NCI-H82 treated with DMSO at 0.1 percent for 48 hours (cell line): ENCODE data around the gene SNTA1.
"Not testable (repeated sequence)": the region's sequence is repeated elsewhere in the genome, so short reads cannot be mapped to it uniquely, and the experiment has no call there.

Experiments
- DNase-seq: peaks from one replicate; lab custom pipeline; 2025; ENCODE audit not compliant: unreplicated experiment; lab: John Stamatoyannopoulos, UW

The SNTA1 gene

DNA sequence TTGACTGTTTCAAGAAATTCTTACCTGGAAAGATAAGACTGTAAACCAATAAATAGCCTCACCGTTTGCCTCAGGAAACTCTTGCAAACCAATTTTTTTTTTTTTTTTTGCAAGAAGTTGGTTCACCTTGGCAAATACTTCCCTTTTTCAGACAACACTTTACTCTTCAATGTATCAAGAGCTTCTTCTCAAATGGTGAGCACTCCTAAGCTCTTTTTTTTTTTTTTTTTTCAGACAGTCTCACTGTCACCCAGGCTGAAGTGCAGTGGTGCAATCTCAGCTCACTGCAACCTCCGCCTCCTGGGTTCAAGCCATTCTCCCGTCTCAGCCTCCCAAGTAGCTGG lies 22.7 kb upstream of the SNTA1 start:
- DNase-seq: no peak

DNA sequence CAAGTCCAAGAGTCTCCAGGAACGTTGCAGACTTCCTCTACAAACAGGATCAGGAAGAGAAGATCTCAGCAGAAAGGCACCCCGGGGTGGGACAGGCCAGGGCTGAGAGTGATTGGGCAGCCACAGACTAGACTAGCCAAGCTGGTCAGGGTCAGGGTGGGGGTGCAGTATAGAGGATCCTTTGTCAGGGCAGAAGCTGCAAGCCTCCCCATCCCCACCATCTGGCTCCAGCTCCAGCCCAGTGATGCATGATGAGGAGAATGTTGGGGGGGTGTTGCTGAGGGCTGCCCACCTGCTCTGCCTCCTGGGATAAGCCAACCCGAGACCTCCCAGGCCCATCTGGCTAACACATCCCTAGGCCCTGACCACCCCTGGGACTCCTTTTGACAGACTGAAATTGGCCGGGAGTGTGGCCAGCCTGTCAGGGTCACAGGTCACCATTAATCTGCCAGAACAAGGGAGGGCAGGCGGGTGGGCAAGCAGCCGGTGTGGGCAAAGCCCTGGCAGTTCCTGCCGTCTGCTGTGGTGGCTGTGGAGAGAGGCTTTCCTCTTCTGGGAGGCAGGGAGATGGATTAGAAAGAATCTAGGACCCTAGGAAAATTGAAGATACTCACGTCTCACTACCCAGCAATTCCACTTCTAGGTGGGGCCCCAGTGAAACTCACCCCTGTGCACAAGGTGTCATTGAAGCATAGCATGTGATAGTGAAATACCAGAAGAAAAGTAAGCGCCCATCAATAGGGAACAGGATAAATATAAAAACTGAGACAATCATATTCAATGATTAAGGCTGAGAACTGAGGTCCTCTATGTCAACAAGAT lies 22.1 kb upstream of the SNTA1 start:
- DNase-seq: peak; percentile 95

DNA sequence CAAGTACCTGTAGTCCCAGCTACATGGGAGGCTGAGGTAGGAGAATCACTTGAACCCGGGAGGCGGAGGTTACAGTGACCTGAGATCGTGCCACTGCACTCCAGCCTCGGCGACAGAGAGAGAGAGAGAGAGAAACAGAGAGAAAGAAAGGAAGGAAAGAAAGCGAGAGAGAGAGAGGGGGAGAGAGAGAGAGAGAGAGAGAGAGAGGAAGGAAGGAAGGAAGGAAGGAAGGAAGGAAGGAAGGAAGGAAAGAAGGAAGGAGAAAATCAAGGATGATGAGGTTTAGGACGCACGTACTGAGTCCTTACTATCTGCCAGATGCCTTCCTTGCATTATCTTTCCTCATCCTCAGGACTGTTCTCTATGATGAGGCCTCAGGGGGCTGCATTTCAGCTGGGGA lies 21.2 kb upstream of the SNTA1 start:
- not testable (repeated sequence) for DNase-seq

DNA sequence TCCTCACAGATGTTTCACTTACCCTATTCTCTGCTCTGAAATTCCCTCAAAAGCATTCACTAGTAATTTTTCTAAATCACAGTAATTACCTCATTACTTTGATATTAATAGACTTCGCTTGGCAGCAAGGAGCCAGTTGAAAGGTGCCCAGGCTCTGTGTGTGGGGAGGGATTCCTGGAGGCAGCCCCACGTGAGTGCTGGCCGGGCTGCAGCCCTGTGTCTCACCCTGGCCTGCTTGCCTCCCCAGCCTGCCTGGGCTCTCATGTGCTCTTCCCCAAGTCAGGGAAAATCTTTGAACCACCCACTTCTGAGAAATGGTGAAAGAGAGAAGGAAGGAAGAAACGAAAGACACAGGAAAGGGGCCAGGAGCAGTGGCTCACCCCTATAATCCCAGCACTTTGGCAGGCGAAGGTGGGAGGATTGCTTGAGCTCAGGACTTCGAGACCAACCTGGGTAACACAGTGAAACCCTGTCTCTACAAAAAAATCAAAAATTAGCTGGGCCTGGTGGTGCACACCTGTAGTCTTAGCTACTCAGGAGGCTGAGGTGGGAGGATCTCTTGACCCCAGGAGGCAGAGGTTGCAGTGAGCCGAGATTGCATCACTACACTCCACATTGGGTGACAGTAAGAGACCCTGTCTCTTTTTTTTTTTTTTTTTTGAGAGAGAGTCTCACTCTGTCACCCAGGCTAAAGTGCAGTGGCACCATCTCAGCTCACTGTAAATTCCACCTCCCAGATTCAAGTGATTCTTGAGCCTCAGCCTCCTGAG lies 20.0 kb upstream of the SNTA1 start:
- no peak for DNase-seq

DNA sequence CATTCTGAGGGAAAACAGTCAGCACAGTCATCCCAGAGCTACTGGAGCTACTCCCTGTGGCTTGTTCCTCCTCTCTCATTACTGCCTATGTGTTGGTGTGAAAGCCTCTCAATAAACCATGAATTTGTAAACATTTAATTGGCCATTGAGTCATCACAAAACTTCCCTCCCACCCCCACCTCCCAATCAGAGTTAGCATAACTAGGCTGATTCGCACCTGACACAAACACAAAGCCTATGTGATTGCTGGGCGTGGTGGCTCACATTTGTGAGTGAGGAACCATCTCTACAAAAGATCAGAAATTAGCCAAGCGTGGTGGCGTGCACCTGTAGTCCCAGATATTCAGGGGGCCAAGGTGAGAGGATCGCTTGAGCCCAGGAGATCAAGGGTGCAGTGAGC lies 17.1 kb upstream of the SNTA1 start:
- DNase-seq: no peak

DNA sequence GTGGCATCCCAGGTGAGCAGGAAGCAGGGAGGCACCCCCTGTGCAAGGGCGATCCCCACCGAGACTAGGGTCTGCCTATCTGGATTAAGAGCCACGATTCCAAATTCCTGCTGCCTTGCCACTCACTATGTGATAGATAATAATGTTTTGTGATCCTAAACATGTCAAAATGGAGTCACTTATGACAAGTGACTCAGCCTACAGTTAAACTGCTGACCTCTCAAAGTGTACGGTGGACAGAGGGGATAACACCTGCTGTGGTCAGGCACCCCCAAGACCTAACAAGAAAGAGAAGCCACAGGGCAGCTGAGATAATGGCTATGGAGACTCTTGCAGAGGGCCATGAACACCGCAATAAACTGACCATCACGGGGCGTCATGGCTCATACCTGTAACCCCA lies 16.0 kb upstream of the SNTA1 start:
- no peak for DNase-seq

DNA sequence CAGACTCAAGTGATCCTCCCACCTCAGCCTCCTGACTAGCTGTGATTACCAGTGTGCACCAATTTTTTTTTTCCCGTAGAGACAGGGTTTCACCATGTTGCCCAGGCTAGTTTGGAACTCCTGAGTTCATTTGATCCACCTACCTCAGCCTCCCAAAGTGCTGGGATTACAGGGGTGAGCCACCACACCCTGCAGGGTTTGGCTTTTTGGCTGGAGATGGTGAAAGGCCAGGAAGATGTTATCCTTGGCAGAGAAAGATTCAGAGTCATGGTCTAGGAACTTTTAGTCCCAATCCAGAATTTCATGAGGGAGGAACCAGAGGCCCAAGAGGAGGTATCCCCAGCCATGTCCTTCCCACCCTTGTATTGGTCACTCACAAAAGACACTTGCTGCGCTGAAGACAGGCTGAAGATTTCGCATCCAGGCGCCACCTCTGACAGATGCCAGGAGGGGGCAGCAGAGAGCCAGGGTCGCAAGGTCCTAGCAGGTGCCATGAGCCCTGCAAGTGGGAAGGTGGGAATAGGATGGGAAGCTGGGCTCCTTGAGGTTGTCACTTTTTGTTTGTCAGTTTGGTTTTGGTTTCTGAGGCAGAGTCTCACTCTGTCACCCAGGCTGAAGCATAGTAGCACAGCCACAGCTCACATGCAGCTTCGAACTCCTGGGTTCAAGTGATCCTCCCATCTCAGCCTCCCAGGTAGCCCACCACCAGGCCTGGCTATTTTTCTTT lies 13.5 kb upstream of the SNTA1 start:
- DNase-seq: peak; percentile 80

DNA sequence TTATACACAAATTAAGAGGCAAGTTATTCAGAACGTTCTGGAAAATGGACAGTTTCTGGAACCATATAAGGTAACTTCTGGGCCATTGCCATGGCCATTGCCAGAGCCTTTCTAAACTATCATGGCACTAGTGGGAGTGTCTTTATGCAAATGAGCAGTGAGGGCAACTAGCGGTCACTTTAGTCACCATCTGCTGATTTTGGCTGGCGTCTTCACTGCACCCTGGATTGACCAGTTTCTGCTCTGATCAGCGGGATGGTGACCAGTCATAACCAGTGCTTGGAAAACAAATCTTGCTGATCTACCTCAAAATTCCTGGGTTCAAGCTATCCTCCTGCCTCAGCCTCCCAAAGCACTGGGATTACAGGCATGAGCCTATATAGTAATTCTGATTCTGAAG lies 7.3 kb upstream of the SNTA1 start:
- no peak for DNase-seq

DNA sequence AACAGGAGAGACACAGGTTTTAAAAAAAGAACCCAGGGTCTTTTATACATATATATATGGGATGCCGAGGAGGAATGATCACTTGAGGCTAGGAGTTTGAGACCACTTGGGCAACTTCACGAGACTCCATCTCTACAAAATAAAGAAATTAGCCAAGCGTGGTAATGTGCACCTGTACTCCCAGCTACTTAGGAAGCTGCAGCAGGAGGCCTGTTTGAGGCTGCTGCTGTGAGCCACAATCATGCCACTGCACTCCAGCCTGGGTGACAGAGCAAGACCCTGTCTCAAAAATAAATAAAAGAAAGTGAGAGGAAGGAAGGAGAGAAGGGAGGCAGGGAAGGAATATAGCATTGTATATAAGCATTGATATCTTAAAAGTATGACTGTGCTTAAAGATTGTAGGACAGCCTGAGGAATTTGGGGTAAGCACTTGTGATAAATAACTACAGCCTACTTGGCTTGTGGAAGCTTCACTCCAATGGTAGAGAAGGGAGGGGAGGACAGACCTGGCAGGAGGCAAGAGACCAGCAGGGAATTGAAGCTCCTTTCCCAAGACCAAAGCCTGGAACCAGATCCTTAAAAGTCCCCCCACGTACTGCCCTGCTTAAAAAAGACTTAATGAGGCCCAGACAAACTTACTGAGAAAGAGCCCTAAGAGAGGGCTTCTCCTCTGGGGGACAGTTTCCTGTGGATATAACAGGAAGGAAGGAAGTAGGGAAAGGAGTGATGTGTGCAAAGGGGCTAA lies 2.5 kb upstream of the SNTA1 start:
- no peak for DNase-seq

DNA sequence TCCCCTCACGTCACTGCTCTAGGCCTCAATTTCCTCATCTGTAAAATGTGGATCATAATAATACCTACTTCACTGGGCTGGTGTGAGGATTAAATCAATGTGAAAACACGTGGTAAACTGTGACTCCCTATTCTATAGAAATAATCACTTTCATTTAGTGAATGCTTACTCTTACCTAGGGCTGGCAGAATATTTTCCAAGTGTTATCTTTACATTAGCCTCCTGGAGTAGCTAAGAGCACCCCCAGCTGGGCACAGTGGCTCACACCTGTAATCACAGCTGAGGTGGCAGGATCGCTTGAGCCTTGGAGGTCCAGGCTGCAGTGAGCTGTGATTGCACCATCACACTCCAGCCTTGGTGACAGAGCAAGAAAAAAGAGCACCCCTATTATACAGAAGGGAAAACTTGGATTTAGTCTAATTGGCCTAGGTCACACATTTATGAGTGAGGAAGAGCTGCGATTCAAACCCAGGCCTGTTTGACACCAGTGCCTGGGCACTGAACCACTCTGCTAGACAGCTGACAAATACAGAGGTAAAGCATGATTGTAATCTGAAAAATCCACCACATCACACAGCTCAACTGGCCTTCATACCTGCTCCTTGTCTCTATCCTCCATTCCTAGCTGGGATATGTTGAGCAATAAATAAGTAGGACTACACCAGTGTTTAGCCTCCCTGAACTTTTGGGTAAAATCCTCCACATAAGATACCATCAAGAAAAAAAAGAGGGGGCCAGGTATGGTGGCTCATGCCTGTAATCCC lies 1.4 kb upstream of the SNTA1 start:
- DNase-seq: no peak

DNA sequence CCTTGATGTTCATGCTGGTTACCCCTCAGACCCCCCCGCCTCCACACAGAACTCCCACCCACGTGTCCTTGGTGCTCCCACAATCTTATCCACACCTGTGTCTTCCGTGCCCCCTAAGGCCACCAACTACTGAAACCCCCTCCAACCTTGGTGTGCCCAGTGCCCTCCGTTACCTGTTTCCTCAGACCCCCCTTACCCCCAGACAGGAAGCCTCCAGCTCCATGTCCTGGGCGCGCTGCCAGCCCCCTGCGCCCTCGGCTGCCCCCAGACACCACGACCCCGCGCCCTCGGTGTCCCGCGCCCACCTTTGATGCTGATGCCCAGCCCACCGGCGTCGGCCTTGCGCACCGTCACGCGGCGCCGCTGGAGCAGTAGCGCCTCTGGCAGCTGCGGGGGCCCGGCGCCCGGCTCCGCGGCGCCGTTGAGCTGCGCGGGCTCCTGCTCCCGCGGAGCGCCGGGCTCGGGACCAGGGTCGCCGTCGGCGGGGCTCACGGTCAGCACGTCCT lies 504 bp downstream of the SNTA1 start:
- DNase-seq: no peak

DNA sequence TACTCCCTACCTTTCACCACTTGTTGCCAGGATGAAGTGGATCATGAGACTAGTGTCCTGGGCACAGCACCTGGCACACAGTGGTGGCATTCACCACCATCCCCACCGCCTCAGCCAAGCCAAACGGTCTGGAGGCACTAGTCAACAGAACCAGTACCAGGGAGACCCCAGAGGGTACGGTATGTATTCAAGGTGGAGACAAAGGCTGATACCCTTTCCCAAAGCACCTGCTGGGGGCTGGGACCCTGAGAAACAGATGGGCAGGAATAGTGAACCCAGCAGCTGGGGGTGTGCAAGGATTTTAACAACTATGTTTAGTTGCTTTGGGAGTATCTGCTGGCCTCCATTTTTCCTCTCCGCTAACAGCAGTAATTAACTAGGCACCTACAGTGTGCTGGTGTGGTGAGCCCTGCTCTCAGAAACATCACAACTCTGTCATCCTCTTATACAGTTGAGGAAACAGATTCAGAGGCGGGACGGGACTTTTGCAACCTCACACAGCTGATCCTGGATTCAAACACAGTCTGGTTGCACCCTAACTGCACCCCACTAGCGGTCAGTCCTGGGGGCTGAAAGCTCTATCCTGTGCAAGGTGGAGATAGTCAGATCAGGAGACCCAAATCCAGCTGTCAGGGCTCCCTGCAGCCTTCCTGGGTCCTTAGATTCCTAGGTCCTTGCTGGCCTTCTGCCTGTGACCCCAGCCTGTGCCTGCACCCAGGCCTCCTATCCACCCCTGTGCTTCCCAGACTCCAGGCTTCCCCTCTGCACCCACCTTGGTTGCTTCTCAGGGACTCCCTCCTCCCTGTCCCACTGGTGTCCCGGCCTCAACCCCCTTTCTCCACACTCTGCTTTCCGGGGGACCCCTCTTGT lies 1.2 kb downstream of the SNTA1 start:
- DNase-seq: no peak

DNA sequence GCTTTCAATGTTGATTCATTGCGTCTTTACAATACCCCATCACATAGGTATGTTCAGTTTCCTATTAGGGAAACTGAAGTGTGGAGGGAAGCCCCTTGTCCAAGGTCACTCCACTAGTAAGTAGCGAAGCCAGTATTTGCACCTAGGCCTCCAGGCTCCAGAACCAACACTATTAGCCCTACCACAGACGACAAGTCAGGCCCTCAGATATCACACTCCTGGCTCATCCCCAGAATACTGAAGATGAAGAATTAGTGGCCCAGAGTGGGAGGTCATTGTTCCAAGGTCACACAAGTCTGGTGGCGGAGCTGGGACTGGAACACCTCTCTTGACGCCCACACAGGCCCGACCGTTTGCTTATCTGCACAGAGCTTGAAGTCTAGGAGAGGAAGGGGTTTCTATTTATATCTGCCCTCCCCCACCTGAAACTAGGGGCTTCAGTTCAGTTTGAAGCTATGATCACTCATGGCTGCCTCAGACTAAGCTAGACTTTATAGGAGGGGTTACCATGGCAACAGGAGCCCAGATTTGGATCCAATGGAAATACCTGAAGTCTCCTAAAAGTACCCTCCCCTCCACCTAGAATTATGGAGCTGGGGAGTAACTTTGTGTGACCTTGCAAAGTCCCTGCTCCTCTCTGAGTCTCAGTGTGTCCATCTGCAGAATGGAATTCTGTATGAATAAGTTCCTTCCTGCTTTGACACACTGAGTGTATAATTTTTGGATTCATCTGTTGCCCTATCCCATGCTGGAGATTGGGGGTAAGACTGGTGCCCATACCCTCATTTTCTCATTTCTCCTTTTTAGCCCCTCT lies 2.2 kb downstream of the SNTA1 start:
- DNase-seq: no peak

DNA sequence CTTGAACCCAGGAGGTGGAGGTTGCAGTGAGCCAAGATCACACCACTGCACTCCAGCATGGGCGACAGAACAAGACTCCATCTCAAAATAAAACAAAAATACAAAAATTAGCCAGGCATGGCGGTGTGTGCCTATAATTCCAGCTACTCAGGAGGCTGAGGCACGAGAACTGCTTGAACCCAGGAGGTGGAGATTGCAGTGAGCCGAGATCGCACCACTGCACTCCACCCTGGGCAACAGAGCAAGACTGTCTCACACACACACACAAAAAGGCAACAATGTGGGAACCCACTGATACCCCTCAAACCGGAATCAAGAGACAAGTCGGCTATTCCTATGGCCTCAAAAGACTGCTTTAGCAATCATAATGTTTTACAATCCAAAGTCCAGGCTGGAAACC lies 3.0 kb downstream of the SNTA1 start:
- not testable (repeated sequence) for DNase-seq

DNA sequence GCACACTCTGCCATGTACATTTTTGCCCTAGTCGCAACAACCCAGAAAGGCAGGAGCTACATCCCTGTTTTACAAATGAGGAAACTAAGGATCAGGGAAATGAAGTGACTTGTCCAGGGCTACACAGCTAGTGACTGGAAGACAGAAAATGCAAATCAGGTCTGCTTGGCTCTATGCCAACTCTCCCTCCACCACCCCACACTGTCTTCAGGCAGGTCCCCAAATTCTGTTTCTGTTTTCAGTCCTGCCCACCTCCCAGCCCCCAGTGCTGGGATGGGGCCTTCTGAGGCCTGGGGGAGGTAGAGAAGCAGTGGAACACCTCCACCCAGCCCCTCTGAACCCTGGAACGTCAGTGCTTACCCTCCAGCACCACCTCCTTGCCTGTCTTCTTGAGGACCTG lies 5.1 kb downstream of the SNTA1 start:
- no peak for DNase-seq

DNA sequence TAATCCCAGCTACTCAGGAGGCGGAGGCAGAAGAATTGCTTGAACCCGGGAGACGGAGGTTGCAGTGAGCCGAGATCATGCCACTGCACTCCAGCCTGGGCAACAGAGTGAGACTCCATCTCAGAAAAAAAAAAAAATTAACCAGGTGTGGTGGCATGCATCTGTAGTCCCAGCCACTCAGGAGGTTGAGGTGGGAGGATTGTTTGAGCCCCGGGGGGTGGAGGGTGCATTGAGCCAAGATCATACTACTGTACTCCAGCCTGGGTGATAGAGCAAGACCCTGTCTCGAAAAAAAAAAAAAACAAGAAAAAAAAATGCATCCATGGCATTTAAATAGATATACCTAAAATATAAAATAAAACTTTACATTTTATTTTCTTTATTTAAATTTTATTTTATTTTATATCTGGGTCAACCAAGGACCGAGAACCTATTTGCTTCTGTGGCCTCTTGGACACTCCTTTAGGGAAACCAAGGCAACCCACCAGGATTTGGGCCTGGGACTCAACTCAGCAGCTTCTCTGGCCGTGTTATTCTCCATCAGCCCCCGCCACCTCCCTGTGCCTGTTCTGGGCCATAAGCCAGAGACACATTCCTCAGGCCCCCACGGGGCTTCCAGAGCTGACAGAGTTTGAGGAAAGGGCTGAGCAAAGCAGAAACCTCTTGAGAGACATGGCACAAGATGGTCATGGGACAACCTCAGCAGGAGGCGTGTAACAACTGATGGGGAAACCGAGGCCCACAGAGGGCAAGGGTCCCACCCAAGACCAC lies 6.2 kb downstream of the SNTA1 start:
- DNase-seq: no peak

DNA sequence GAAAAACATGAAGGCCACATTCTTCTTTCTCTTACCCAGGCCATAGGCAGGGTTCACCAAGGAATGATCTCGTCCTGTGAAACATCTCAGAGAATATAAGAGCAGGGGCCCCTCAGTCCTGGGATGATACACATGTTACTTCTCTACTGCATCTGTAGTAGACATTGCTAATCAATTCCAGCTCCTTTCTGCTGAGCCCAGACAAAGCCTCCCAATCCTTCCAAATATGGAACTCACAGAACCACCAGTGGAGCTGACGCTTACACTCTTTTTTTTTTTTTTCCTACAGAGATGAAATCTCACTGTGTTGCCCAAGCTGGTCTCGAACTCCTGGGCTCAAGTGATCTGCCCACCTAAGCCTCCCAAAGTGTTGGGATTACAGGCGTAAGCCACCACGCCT lies 9.1 kb downstream of the SNTA1 start:
- DNase-seq: no peak
